Common myeloid progenitor, CD34-positive (primary cell): ENCODE measurements around the gene TMEM45B.
"Not testable (repeated sequence)": the region's sequence is repeated elsewhere in the genome, so short reads cannot be mapped to it uniquely, and the experiment has no call there.

Experiments
- CTCF ChIA-PET: fragments of 350-600 bp; sonication (Branson Sonifier 250); formaldehyde crosslinking; loops from one replicate; lab custom pipeline; 2021; ENCODE audit warnings: antibody characterized with exemption; lab: Charles Lee
- POLR2A ChIA-PET: fragments of 350-600 bp; sonication (Branson Sonifier 250); formaldehyde crosslinking; loops from one replicate; lab custom pipeline; 2021; ENCODE audit warnings: antibody characterized with exemption; lab: Charles Lee
- DNase-seq, 3 donors: peaks; one replicate each; pipeline versions ENCODE4 v3.0.0 to v3.0.0-alpha.2; 2013
- H3K27ac ChIP-seq, 2 experiments: 1 replicate in 1 of 2; 2 replicates in 1 of 2; pipeline ENCODE4 v1.7.0; 2013; ENCODE audit warnings: inconsistent platforms in 2 of 2, low read length in 2 of 2, mild to moderate bottlenecking in 2 of 2, low read depth in 1 of 2, moderate library complexity in 1 of 2; ENCODE audit not compliant: severe bottlenecking in 2 of 2, insufficient read depth in 1 of 2, poor library complexity in 1 of 2
- H3K27me3 ChIP-seq, 5 experiments: replicated peaks in 2 of 5; 1 replicate in 3 of 5; 2 replicates in 2 of 5; pipeline versions ENCODE4 v1.6.1 to v1.7.0; 2013; ENCODE audit warnings: low read length in 4 of 5, mild to moderate bottlenecking in 2 of 5, moderate library complexity in 2 of 5, inconsistent platforms in 1 of 5; ENCODE audit not compliant: insufficient read depth in 5 of 5, control insufficient read depth in 4 of 5
- H3K36me3 ChIP-seq, 4 experiments: 1 replicate in 2 of 4; 2 replicates in 2 of 4; pipeline versions ENCODE4 v1.6.1 to v1.7.0; 2013; ENCODE audit warnings: low read length in 3 of 4, control low read depth in 1 of 4, mild to moderate bottlenecking in 1 of 4; ENCODE audit not compliant: control insufficient read depth in 4 of 4, insufficient read depth in 4 of 4
- H3K4me1 ChIP-seq, 4 experiments: 1 replicate in 3 of 4; 2 replicates in 1 of 4; pipeline versions ENCODE4 v1.6.1 to v1.7.1; 2013; ENCODE audit warnings: low read length in 3 of 4, mild to moderate bottlenecking in 3 of 4, control low read depth in 1 of 4, inconsistent platforms in 1 of 4, moderate library complexity in 1 of 4; ENCODE audit not compliant: control insufficient read depth in 4 of 4, insufficient read depth in 4 of 4; ENCODE audit errors: control extremely low read depth in 1 of 4
- H3K4me3 ChIP-seq, 7 experiments: 1 replicate in 4 of 7; 2 replicates in 3 of 7; pipeline versions ENCODE4 v1.5.1 to v1.7.0; 2013; ENCODE audit warnings: mild to moderate bottlenecking in 7 of 7, low read length in 6 of 7, moderate library complexity in 6 of 7, inconsistent platforms in 2 of 7, low read depth in 2 of 7, control low read depth in 1 of 7; ENCODE audit not compliant: insufficient read depth in 4 of 7, control insufficient read depth in 1 of 7; ENCODE audit errors: extremely low read depth in 1 of 7
- H3K9me3 ChIP-seq, 5 experiments: 1 replicate in 4 of 5; 2 replicates in 1 of 5; pipeline versions ENCODE4 v1.6.1 to v1.7.1; 2013; ENCODE audit warnings: low read length in 4 of 5, mild to moderate bottlenecking in 2 of 5, inconsistent platforms in 1 of 5, low read depth in 1 of 5, moderate library complexity in 1 of 5; ENCODE audit not compliant: control insufficient read depth in 4 of 5, insufficient read depth in 2 of 5; ENCODE audit errors: control extremely low read depth in 1 of 5
- WGBS: methylation state at CpG from one replicate; pipeline ENCODE4 v1.1.5; 2013; ENCODE audit not compliant: insufficient coverage; 5-methylcytosine and 5-hydroxymethylcytosine counted together

TMEM45B gene

GRCh38 chr11:129831227-129831626, 15.6 kb downstream of the TMEM45B start:
- H3K9me3 ChIP-seq, H3K4me3 ChIP-seq, DNase-seq, H3K36me3 ChIP-seq, H3K27ac ChIP-seq, CTCF ChIA-PET, H3K27me3 ChIP-seq, POLR2A ChIA-PET: not testable (repeated sequence)
- 100% methylated on average over 1 of the region's 4 CpGs for WGBS
- H3K4me1 ChIP-seq = peaks cover 0 to 12% (median 8%) of the 10 kb centered on the region in 4 experiments

GRCh38 chr11:129833260-129833659, 17.6 kb downstream of the TMEM45B start:
- H3K4me3 ChIP-seq, CTCF ChIA-PET, H3K36me3 ChIP-seq, H3K9me3 ChIP-seq, POLR2A ChIA-PET, H3K4me1 ChIP-seq, H3K27ac ChIP-seq, DNase-seq, H3K27me3 ChIP-seq: not testable (repeated sequence)
- WGBS = 87% methylated on average over 5 of the region's 6 CpGs

- H3K9me3 ChIP-seq, POLR2A ChIA-PET, H3K4me1 ChIP-seq, H3K36me3 ChIP-seq, CTCF ChIA-PET, H3K27ac ChIP-seq, H3K27me3 ChIP-seq, H3K4me3 ChIP-seq, DNase-seq: not testable (repeated sequence)
- WGBS = no CpG with 5 or more reads among the region's 1 CpG
These were observed 20.8 kb downstream of the TMEM45B start for GRCh38 chr11:129836423-129836891.

GRCh38 chr11:129836979-129837378, 21.3 kb downstream of the TMEM45B start:
- no peak for DNase-seq
- peaks cover 0 to 2% (median 0%) of the 10 kb centered on the region in 4 experiments for H3K4me1 ChIP-seq
- no peaks in the 10 kb centered on the region for H3K27me3 ChIP-seq
- H3K36me3 ChIP-seq = no peaks in the 10 kb centered on the region
- WGBS = 98% methylated on average over 4 of the region's 9 CpGs
- no peaks in the 10 kb centered on the region for H3K9me3 ChIP-seq
- H3K27ac ChIP-seq = no peak overlapping the region
- ChIA-PET POLR2A (no interaction called here), CTCF (no interaction called here)
- no peak overlapping the region for H3K4me3 ChIP-seq

GRCh38 chr11:129840236-129840635, 24.6 kb downstream of the TMEM45B start:
- ChIA-PET POLR2A (no interaction called here), CTCF (no interaction called here)
- H3K27me3 ChIP-seq = no peaks in the 10 kb centered on the region
- peaks cover 0 to 2% (median 0%) of the 10 kb centered on the region in 5 experiments for H3K9me3 ChIP-seq
- 31% methylated on average over 4 of the region's 4 CpGs for WGBS
- DNase-seq = peak in 2 of 3 donors; percentile 69 to 76
- no peak overlapping the region for H3K4me3 ChIP-seq
- no peaks in the 10 kb centered on the region for H3K36me3 ChIP-seq
- H3K4me1 ChIP-seq = peaks cover 0 to 2% (median 0%) of the 10 kb centered on the region in 4 experiments
- no peak overlapping the region for H3K27ac ChIP-seq

- Histone ChIP-seq H3K27ac (no peak overlapping the region), H3K9me3 (peaks cover 0 to 2% (median 0%) of the 10 kb centered on the region in 5 experiments), H3K4me3 (no peak overlapping the region), H3K27me3 (no peaks in the 10 kb centered on the region), H3K36me3 (no peaks in the 10 kb centered on the region), H3K4me1 (peaks cover 0 to 12% (median 6%) of the 10 kb centered on the region in 4 experiments)
- no peak for DNase-seq
- ChIA-PET POLR2A (no interaction called here), CTCF (no interaction called here)
- no CpG with 5 or more reads among the region's 2 CpGs for WGBS
These were observed 26.5 kb downstream of the TMEM45B start for GRCh38 chr11:129842138-129842537.

GRCh38 chr11:129846508-129847335, 31.1 kb downstream of the TMEM45B start:
- DNase-seq = peak; percentile 39 to 86 (median 80)
- POLR2A ChIA-PET = no interaction called here
- H3K27ac ChIP-seq = no peak overlapping the region
- 19% methylated on average over 5 of the region's 6 CpGs for WGBS
- no peaks in the 10 kb centered on the region for H3K36me3 ChIP-seq
- peaks cover 0 to 10% (median 7%) of the 10 kb centered on the region in 4 experiments for H3K4me1 ChIP-seq
- CTCF ChIA-PET = no interaction called here
- H3K9me3 ChIP-seq = peaks cover 0 to 2% (median 0%) of the 10 kb centered on the region in 5 experiments
- peak overlapping the region in 1 of 7 experiments; percentile 26 for H3K4me3 ChIP-seq
- no peaks in the 10 kb centered on the region for H3K27me3 ChIP-seq
